Measurements from ENCODE around the gene RAD51B.

Gene RAD51B

DNA sequence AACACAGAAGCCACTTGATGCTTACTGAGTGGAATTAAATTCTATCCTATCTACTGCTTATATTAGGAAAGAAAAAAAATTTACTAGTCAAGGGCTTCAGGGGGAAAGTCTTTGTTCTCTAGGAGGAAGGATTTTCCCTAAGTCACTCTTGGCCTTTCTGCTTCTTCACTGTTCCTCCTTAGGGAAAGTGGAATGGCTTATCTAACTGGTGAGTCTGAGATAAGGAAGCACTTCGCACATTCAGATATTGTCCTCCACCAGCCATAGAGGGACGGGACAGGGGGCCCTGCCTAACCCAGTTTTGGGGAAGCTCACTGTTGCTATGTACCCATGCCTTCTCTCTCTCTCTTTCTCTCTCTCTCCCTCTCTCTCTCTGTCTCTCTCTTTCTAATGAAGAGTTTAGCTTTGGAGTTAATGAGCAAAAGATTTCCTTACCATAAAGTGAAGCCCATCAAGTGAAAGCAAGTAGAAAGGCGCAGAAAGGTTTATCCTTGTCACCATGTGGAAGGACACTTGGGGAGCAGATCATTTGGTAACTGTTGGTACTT is 522.7 kb downstream of the RAD51B start:
- no peak overlapping the region for H3K9ac ChIP-seq
- H3K27me3 ChIP-seq (ENCODE audit: control insufficient read depth, insufficient read depth, low read length), result no peaks in the 10 kb centered on the region
- H3K9me3 ChIP-seq (ENCODE audit: control insufficient read depth, low read length), result no peaks in the 10 kb centered on the region
- no peak overlapping the region for H2AFZ ChIP-seq
- H3K4me1 ChIP-seq, result no peaks in the 10 kb centered on the region
- no peaks in the 10 kb centered on the region for H3K36me3 ChIP-seq (ENCODE audit: control insufficient read depth, insufficient read depth, low read length)
- no peak overlapping the region for H3K4me2 ChIP-seq (ENCODE audit: low read length)
- no peaks in the 10 kb centered on the region for H3K79me2 ChIP-seq
- H3K4me3 ChIP-seq (ENCODE audit: low read depth, low read length), result no peak overlapping the region
- TF ChIP-seq, protein P1, sequence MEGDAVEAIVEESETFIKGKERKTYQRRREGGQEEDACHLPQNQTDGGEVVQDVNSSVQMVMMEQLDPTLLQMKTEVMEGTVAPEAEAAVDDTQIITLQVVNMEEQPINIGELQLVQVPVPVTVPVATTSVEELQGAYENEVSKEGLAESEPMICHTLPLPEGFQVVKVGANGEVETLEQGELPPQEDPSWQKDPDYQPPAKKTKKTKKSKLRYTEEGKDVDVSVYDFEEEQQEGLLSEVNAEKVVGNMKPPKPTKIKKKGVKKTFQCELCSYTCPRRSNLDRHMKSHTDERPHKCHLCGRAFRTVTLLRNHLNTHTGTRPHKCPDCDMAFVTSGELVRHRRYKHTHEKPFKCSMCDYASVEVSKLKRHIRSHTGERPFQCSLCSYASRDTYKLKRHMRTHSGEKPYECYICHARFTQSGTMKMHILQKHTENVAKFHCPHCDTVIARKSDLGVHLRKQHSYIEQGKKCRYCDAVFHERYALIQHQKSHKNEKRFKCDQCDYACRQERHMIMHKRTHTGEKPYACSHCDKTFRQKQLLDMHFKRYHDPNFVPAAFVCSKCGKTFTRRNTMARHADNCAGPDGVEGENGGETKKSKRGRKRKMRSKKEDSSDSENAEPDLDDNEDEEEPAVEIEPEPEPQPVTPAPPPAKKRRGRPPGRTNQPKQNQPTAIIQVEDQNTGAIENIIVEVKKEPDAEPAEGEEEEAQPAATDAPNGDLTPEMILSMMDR (IDR thresholded peaks at IDR 0.05), result no peak
- no peak overlapping the region for H3K27ac ChIP-seq

DNA sequence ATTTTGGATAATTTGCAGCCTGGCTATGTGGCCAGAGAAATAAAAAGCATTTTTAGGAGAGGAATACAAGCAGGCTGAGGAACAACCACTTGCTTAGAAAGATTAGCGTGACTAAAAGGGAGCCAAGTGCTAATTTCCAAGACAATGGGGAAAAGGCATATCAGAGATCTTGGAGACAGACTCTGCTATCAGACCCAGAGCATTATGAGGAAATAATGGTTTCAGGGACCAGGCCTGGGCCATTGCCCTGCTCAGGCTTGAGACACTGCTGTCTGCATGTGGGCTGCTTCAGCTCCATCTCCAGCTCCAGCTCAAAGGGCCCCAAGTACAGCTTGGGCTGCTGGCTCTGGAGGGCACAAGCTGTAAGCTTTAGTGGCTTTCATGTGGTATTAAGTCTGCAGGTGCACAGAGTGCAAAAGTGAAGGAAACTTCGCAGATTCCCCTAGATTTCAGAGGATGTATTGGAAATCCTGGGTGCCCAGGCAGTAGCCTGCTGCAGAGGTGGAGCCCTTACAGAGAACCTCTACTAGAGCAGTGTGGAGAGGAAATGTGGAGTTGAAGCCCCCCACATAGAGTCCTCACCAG is 524.0 kb downstream of the RAD51B start:
- Histone ChIP-seq H3K36me3 (ENCODE audit: control insufficient read depth, insufficient read depth, low read length) (no peaks in the 10 kb centered on the region), H3K4me1 (no peaks in the 10 kb centered on the region), H3K9me3 (ENCODE audit: control insufficient read depth, low read length) (no peaks in the 10 kb centered on the region), H3K9ac (no peak overlapping the region), H3K27me3 (ENCODE audit: control insufficient read depth, insufficient read depth, low read length) (no peaks in the 10 kb centered on the region), H3K79me2 (no peaks in the 10 kb centered on the region), H2AFZ (no peak overlapping the region), H3K4me3 (ENCODE audit: low read depth, low read length) (no peak overlapping the region), H3K4me2 (ENCODE audit: low read length) (no peak overlapping the region), H3K27ac (no peak overlapping the region)
- TF ChIP-seq, protein P1 (IDR thresholded peaks at IDR 0.05), result no peak

DNA sequence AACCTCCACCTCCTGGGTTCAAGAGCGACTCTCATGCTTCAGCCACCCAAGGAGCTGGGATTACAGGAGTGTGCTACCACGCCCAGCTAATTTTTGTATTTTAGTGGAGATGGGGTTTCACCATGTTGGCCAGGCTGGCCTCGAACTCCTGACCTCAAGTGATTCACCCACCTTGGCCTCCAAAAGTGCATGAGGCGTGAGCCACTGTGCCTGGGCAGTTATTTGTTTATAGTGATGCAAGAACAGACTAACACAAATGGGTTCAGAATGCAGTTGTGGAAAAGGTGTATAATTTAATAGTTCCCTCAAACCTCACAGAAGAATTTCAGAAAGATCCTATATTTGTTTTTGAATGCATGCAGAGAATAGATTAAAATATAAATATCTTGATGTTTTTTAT is 526.2 kb downstream of the RAD51B start:
- H3K79me2 ChIP-seq, result no peaks in the 10 kb centered on the region
- TF ChIP-seq, protein P1 (IDR thresholded peaks at IDR 0.05), result no peak

DNA sequence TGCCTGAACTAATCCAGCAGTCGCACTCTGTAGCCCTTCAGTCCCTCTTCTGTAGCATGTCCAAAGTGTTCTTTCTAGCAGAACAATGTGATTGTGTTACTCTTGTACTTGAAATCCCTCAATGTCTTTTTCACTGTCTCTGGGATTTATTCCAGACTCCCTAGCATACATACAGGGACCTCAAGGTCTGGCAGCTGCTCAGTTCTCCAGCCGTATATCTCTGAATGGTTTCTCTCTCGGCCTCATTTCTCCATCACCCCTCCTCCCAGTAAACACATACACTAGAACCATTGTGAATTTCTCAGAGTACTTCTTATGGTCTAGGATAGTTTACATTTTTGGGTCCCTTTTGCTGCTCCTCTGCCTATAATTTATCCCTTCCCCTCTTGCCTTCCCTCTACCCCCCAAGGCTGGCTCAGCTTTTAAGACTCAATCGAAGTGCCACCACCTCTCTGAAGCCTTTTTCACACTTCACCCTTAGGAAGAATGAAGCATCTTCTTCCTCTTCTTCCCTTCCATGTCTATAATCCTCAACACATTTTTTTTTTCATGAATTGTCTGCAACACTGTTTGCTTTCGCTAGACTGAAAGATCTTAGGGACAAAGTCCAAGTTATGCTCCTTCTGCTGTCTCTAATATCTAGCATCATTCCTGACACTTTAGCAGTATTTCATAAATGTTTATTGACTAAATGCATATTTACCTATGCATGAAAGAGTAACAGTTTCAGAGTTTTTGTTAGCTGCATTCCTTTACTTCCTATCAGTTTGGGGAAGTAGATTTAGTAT is 527.2 kb downstream of the RAD51B start:
- no peak overlapping the region for H3K27ac ChIP-seq
- no peak overlapping the region for H3K4me3 ChIP-seq (ENCODE audit: low read depth, low read length)
- H2AFZ ChIP-seq, result no peak overlapping the region
- no peak overlapping the region for H3K4me2 ChIP-seq (ENCODE audit: low read length)
- H3K9ac ChIP-seq, result no peak overlapping the region
- peaks cover 7% of the 10 kb centered on the region for H3K4me1 ChIP-seq
- no peaks in the 10 kb centered on the region for H3K27me3 ChIP-seq (ENCODE audit: control insufficient read depth, insufficient read depth, low read length)
- TF ChIP-seq, protein P1 (IDR thresholded peaks at IDR 0.05), result no peak
- H3K36me3 ChIP-seq (ENCODE audit: control insufficient read depth, insufficient read depth, low read length), result no peaks in the 10 kb centered on the region
- H3K9me3 ChIP-seq (ENCODE audit: control insufficient read depth, low read length), result no peaks in the 10 kb centered on the region
- H3K79me2 ChIP-seq, result no peaks in the 10 kb centered on the region

More for the DNA sequence above, 526.2 kb downstream of the RAD51B start:
- no peaks in the 10 kb centered on the region for H3K9me3 ChIP-seq (ENCODE audit: control insufficient read depth, low read length)
- no peak overlapping the region for H3K9ac ChIP-seq
- H3K27me3 ChIP-seq (ENCODE audit: control insufficient read depth, insufficient read depth, low read length), result no peaks in the 10 kb centered on the region
- H3K4me1 ChIP-seq, result peaks cover 7% of the 10 kb centered on the region
- H3K4me2 ChIP-seq (ENCODE audit: low read length), result no peak overlapping the region
- H3K36me3 ChIP-seq (ENCODE audit: control insufficient read depth, insufficient read depth, low read length), result no peaks in the 10 kb centered on the region
- no peak overlapping the region for H3K4me3 ChIP-seq (ENCODE audit: low read depth, low read length)
- no peak overlapping the region for H3K27ac ChIP-seq
- H2AFZ ChIP-seq, result no peak overlapping the region

Measured in parathyroid adenoma (tissue), 2 donors.